NB4 (cell line): ENCODE measurements around the gene RBMS1.

Experiments used
- CTCF ChIP-seq: IDR thresholded peaks from one replicate; pipeline ENCODE4 v1.5.1; 2012; ENCODE audit warnings: low read depth, low read length
- POLR2A ChIP-seq: IDR thresholded peaks from 2 replicates; pipeline ENCODE4 v1.6.1; 2011; ENCODE audit warnings: mild to moderate bottlenecking; ENCODE audit not compliant: insufficient read length; ENCODE audit errors: extremely low read depth

GRCh38 chr2:160289126-160289525, 204.5 kb downstream of the RBMS1 start:
- no peak for TF ChIP-seq POLR2A
- no peak for TF ChIP-seq CTCF
